ENCODE measurements around the gene CCDC178. TPM values are rescaled to one million over a fixed set of nuclear protein-coding genes. Genes with fewer than 3 reads are reported as not detected.
"Not testable (repeated sequence)": the region's sequence is repeated elsewhere in the genome, so short reads cannot be mapped to it uniquely, and the experiment has no call there.

CCDC178 gene
- total RNA-seq, 4 donors from 2014 or later, result 0.39 to 1.4 TPM; not detected in 2

GRCh38 chr18:33350256-33350655, 90.3 kb downstream of the CCDC178 start:
- WGBS, 2 donors, result 54 to 66% methylated on average over 2 of the region's 2 CpGs
- intact Hi-C loops (cut with DNase I; ENCODE audit: low total_unique reads), result no loop called here
- no peak overlapping the region for H3K4me3 ChIP-seq (ENCODE audit: low read depth, poor library complexity, severe bottlenecking)
- no peak for TF ChIP-seq CTCF (IDR thresholded peaks at IDR 0.05)
- TF ChIP-seq POLR2A (IDR thresholded peaks at IDR 0.05), result no peak
- DNase-seq (ENCODE audit: low spot score in 2 of 2), result no peak

GRCh38 chr18:33339733-33340132, 100.8 kb downstream of the CCDC178 start:
- DNase-seq (ENCODE audit: low spot score in 2 of 2); intact Hi-C loops (cut with DNase I; ENCODE audit: low total_unique reads); H3K4me3 ChIP-seq (ENCODE audit: low read depth, poor library complexity, severe bottlenecking): not testable (repeated sequence)
- WGBS, 2 donors, result 77 to 84% methylated on average over 2 of the region's 2 CpGs

GRCh38 chr18:33334781-33335180, 105.7 kb downstream of the CCDC178 start:
- no peak overlapping the region for H3K4me3 ChIP-seq (ENCODE audit: low read depth, poor library complexity, severe bottlenecking)
- TF ChIP-seq POLR2A (IDR thresholded peaks at IDR 0.05), result no peak
- no peak for TF ChIP-seq CTCF (IDR thresholded peaks at IDR 0.05)
- WGBS, 2 donors, result 63 to 71% methylated on average over 3 of the region's 3 CpGs
- DNase-seq (ENCODE audit: low spot score in 2 of 2), result no peak
- intact Hi-C loops (cut with DNase I; ENCODE audit: low total_unique reads), result no loop called here

- intact Hi-C loops (cut with DNase I; ENCODE audit: low total_unique reads), result no loop called here
- WGBS, 2 donors, result 53 to 70% methylated on average over 1 of the region's 1 CpG
- TF ChIP-seq CTCF (IDR thresholded peaks at IDR 0.05) (no peak), POLR2A (IDR thresholded peaks at IDR 0.05) (no peak)
- H3K4me3 ChIP-seq (ENCODE audit: low read depth, poor library complexity, severe bottlenecking), result no peak overlapping the region
- DNase-seq (ENCODE audit: low spot score in 2 of 2), result no peak
Measured at GRCh38 chr18:33330711-33331110, 109.8 kb downstream of the CCDC178 start.

GRCh38 chr18:33326975-33327374, 113.5 kb downstream of the CCDC178 start:
- H3K4me3 ChIP-seq (ENCODE audit: low read depth, poor library complexity, severe bottlenecking), result no peak overlapping the region
- WGBS, 2 donors, result 70 to 71% methylated on average over 4 of the region's 4 CpGs
- TF ChIP-seq CTCF (IDR thresholded peaks at IDR 0.05) (no peak), POLR2A (IDR thresholded peaks at IDR 0.05) (no peak)
- intact Hi-C loops (cut with DNase I; ENCODE audit: low total_unique reads), result no loop called here
- DNase-seq (ENCODE audit: low spot score in 2 of 2), result no peak

GRCh38 chr18:33317640-33318039, 122.9 kb downstream of the CCDC178 start:
- 89 to 93% methylated on average over 2 of the region's 2 CpGs for WGBS, 2 donors
- H3K4me3 ChIP-seq (ENCODE audit: low read depth, poor library complexity, severe bottlenecking), result no peak overlapping the region
- DNase-seq (ENCODE audit: low spot score in 2 of 2), result no peak
- intact Hi-C loops (cut with DNase I; ENCODE audit: low total_unique reads), result no loop called here
- TF ChIP-seq CTCF (IDR thresholded peaks at IDR 0.05) (no peak), POLR2A (IDR thresholded peaks at IDR 0.05) (no peak)

Measured in lower leg skin (tissue), 4 donors.